NCI-H2196 (cell line): ENCODE data around the gene HCRTR2.

Experiments used
- DNase-seq: peaks from one replicate; lab custom pipeline; 2025; ENCODE audit not compliant: unreplicated experiment; lab: John Stamatoyannopoulos, UW

HCRTR2 gene

DNA sequence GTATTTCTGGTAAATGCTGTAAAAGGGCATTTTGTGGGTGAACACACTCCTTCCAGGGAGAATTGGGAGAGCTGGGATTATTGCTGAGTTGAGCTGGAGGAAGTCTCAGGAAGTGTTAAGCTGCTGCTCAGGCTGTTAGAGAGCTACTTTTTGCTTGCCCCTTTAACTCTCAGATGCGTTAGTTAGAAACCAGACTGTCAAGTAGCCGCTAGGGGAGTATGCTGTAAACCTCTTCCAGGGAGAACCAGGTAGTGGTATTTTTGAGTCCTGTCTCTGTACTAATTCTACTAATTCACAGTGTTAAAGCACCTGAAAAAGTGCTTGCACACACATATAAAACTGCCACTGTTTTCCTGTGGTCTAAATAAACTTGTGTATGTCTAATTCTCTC, 146.4 kb downstream of the HCRTR2 start:
- no peak for DNase-seq

DNA sequence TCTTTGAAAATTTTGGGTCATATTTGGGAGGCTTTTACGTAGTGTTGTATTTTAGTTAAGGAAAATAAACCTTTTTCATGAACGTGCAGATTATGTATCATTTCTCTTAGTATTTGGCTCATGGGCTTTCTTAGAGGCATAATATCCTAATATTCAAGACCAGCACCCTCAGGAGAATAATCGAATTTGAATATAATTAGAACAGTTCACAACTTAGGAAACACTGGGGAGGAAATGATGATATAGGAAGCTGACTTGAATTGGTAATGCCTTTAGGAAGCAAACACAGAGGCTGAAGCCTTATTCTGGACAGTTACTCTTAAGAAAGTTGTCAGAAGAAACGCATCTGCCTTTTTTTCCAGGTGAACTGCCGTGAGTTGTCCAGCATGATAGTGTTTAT, 152.9 kb downstream of the HCRTR2 start, which contains the start of gene GFRAL:
Gene GFRAL (plus strand): TSS at position 301 of the 400 bp plus-strand sequence. CDS start 86 bp downstream, at position 387.
- no peak for DNase-seq
